ENCODE data around the gene PODNL1. TPM values are rescaled to one million over a fixed set of nuclear protein-coding genes. Genes with fewer than 3 reads are reported as not detected.

Gene PODNL1
- polyA plus RNA-seq, 3 donors = 1.2 to 1.4 (median 1.3) TPM

DNA sequence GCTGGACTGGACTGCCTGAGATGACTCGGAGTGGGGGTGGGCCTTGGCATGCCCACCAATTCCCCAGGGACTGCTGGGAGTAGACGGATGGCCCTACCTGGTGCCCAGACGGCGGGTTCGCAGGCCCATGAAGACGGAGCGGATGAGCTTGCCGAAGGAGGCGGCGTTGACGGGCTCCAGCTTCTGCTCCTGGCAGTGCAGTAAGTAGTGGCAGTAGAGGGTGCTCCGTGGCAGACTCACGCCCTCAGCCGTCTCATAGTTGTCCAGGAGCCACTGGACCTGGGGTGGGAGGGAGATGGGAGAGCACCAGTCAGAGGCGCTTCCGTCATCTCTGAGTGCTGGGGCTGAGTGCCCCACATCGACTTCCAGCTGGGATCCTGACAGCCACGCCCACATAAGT lies 31.7 kb upstream of the PODNL1 start:
- H3K9me3 ChIP-seq (replicated peaks in 1 of 2; ENCODE audit: control insufficient read depth in 1 of 2, insufficient read depth in 1 of 2, low read length in 2 of 2) = no peaks in the 10 kb centered on the region
- no peak overlapping the region for H3K27ac ChIP-seq (ENCODE audit: low read depth in 1 of 2, low read length in 2 of 2)
- no peaks in the 10 kb centered on the region for H3K27me3 Mint-ChIP-seq (ENCODE audit: low read depth in 3 of 3)
- peaks cover 72 to 90% of the 10 kb centered on the region in 2 donors for H3K36me3 ChIP-seq (replicated peaks in 1 of 2; ENCODE audit: control insufficient read depth in 1 of 2, insufficient read depth in 2 of 2, low read length in 2 of 2)
- intact Hi-C loops (cut with micrococcal nuclease) = loop anchor here in 1 of 2 donors (5.0 kb wide), 1 partner anchor 32 kb away; no protein-coding TSS in a partner anchor
- no peaks in the 10 kb centered on the region for H3K4me1 ChIP-seq (ENCODE audit: control insufficient read depth in 1 of 2, insufficient read depth in 2 of 2, low read length in 2 of 2)
- H3K4me3 ChIP-seq (replicated peaks in 1 of 3; ENCODE audit: low read depth in 2 of 3, low read length in 3 of 3) = no peak overlapping the region
- H3K9me3 Mint-ChIP-seq = no peaks in the 10 kb centered on the region
- no peak overlapping the region for H3K4me3 Mint-ChIP-seq
- H4K20me1 ChIP-seq (ENCODE audit: insufficient read depth, low read length) = no peaks in the 10 kb centered on the region
- H3K4me2 ChIP-seq (replicated peaks; ENCODE audit: extremely low read depth, low read length, poor library complexity, severe bottlenecking) = no peak overlapping the region
- H3K27ac Mint-ChIP-seq = peak overlapping the region in 1 of 7 donors; percentile 70
- no peak overlapping the region for H3K9ac ChIP-seq (ENCODE audit: insufficient read depth, low read length, poor library complexity, severe bottlenecking)
- no peaks in the 10 kb centered on the region for H3K27me3 ChIP-seq (ENCODE audit: control insufficient read depth in 2 of 2, insufficient read depth in 2 of 2, low read length in 2 of 2)
- peaks cover 3% of the 10 kb centered on the region for H3K4me1 Mint-ChIP-seq
- H3K79me2 ChIP-seq (ENCODE audit: insufficient read depth, low read length) = no peaks in the 10 kb centered on the region
- peaks cover 56 to 95% of the 10 kb centered on the region in 2 donors for H3K36me3 Mint-ChIP-seq
- H2AFZ ChIP-seq (ENCODE audit: insufficient read depth, low read depth, low read length, poor library complexity, severe bottlenecking) = no peak overlapping the region
- TF ChIP-seq, protein P1, sequence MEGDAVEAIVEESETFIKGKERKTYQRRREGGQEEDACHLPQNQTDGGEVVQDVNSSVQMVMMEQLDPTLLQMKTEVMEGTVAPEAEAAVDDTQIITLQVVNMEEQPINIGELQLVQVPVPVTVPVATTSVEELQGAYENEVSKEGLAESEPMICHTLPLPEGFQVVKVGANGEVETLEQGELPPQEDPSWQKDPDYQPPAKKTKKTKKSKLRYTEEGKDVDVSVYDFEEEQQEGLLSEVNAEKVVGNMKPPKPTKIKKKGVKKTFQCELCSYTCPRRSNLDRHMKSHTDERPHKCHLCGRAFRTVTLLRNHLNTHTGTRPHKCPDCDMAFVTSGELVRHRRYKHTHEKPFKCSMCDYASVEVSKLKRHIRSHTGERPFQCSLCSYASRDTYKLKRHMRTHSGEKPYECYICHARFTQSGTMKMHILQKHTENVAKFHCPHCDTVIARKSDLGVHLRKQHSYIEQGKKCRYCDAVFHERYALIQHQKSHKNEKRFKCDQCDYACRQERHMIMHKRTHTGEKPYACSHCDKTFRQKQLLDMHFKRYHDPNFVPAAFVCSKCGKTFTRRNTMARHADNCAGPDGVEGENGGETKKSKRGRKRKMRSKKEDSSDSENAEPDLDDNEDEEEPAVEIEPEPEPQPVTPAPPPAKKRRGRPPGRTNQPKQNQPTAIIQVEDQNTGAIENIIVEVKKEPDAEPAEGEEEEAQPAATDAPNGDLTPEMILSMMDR (IDR thresholded peaks at IDR 0.05) = no peak
- 98% methylated on average over 12 of the region's 18 CpGs for WGBS (ENCODE audit: insufficient coverage)
- no peak for DNase-seq

DNA sequence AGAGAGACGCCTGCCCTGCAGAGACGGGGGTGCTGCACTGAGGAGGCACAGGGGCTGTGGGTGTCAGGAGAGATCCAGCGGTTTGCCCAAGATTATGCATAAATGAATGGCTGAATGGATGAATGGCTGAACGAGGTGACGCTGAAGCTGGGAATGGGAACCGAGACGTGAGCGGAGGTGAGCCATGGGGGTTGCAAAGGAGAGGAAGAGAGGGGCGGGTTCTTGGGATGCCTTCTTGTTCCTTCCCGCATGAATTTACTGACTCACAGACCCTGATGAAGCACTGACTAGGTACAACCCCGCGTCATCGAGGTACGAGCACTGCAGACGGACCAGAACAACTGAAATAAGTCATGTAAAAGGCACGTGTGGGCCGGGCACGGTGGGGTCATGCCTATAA lies 30.8 kb upstream of the PODNL1 start:
- Histone ChIP-seq H4K20me1 (ENCODE audit: insufficient read depth, low read length) (no peaks in the 10 kb centered on the region), H3K36me3 (replicated peaks in 1 of 2; ENCODE audit: control insufficient read depth in 1 of 2, insufficient read depth in 2 of 2, low read length in 2 of 2) (peaks cover 74 to 90% of the 10 kb centered on the region in 2 donors), H2AFZ (ENCODE audit: insufficient read depth, low read depth, low read length, poor library complexity, severe bottlenecking) (no peak overlapping the region), H3K27ac (ENCODE audit: low read depth in 1 of 2, low read length in 2 of 2) (no peak overlapping the region), H3K4me1 (ENCODE audit: control insufficient read depth in 1 of 2, insufficient read depth in 2 of 2, low read length in 2 of 2) (no peaks in the 10 kb centered on the region), H3K9me3 (replicated peaks in 1 of 2; ENCODE audit: control insufficient read depth in 1 of 2, insufficient read depth in 1 of 2, low read length in 2 of 2) (no peaks in the 10 kb centered on the region), H3K27me3 (ENCODE audit: control insufficient read depth in 2 of 2, insufficient read depth in 2 of 2, low read length in 2 of 2) (no peaks in the 10 kb centered on the region), H3K79me2 (ENCODE audit: insufficient read depth, low read length) (no peaks in the 10 kb centered on the region), H3K4me3 (replicated peaks in 1 of 3; ENCODE audit: low read depth in 2 of 3, low read length in 3 of 3) (no peak overlapping the region), H3K9ac (ENCODE audit: insufficient read depth, low read length, poor library complexity, severe bottlenecking) (no peak overlapping the region), H3K4me2 (replicated peaks; ENCODE audit: extremely low read depth, low read length, poor library complexity, severe bottlenecking) (no peak overlapping the region)
- H3K4me1 Mint-ChIP-seq = peaks cover 1% of the 10 kb centered on the region
- intact Hi-C loops (cut with micrococcal nuclease) = loop anchor here in 1 of 2 donors (5.0 kb wide), 1 partner anchor 33 kb away; no protein-coding TSS in a partner anchor
- H3K27me3 Mint-ChIP-seq (ENCODE audit: low read depth in 3 of 3) = no peaks in the 10 kb centered on the region
- TF ChIP-seq, protein P1 (IDR thresholded peaks at IDR 0.05) = no peak
- H3K9me3 Mint-ChIP-seq = no peaks in the 10 kb centered on the region
- 98% methylated on average over 18 of the region's 18 CpGs for WGBS (ENCODE audit: insufficient coverage)
- DNase-seq = no peak
- H3K27ac Mint-ChIP-seq = no peak overlapping the region
- no peak overlapping the region for H3K4me3 Mint-ChIP-seq
- peaks cover 56 to 94% of the 10 kb centered on the region in 2 donors for H3K36me3 Mint-ChIP-seq
